Measurements from ENCODE around the gene PRRT2.

GRCh38 chr16:29837841-29838240 is 25.8 kb downstream of the PRRT2 start:
- TF ChIP-seq NFYB (IDR thresholded peaks at IDR 0.05; ENCODE audit: insufficient read depth, low read depth, low read length) (no peak), PML (IDR thresholded peaks at IDR 0.05; ENCODE audit: low read length) (no peak), POLR2A (IDR thresholded peaks at IDR 0.05; ENCODE audit: low read depth, low read length) (no peak), JUND (IDR thresholded peaks at IDR 0.05; ENCODE audit: low read depth, low read length) (no peak), MLLT1 (IDR thresholded peaks at IDR 0.05) (no peak), TAF1 (IDR thresholded peaks at IDR 0.05; ENCODE audit: borderline replicate concordance, low read depth, low read length) (no peak), RELA (IDR thresholded peaks at IDR 0.05; ENCODE audit: borderline replicate concordance, partially characterized antibody) (no peak), E2F4 (IDR thresholded peaks at IDR 0.05; ENCODE audit: low read depth, low read length) (no peak), SP1 (IDR thresholded peaks at IDR 0.05; ENCODE audit: low read depth, low read length) (no peak), ZNF274 (IDR thresholded peaks at IDR 0.05; ENCODE audit: insufficient read depth, insufficient read length) (no peak), PKNOX1 (IDR thresholded peaks at IDR 0.05) (no peak), PBX3 (IDR thresholded peaks at IDR 0.05; ENCODE audit: insufficient replicate concordance, low read depth, low read length) (no peak)

Measured in GM12878 (cell line).